Measurements from ENCODE around the gene KCTD19.

The KCTD19 gene

GRCh38 chr16:67301080-67301782 is 25.3 kb downstream of the KCTD19 start:
- TF ChIP-seq TAF1 (IDR thresholded peaks at IDR 0.05; ENCODE audit: borderline replicate concordance, insufficient read depth, low read length) (no peak), REST (IDR thresholded peaks at IDR 0.05; ENCODE audit: insufficient read depth in 1 of 2, low read depth in 2 of 2, low read length in 2 of 2) (no peak), POLR2AphosphoS5 (IDR thresholded peaks at IDR 0.05; ENCODE audit: low read depth, low read length) (no peak), SIN3A (IDR thresholded peaks at IDR 0.05; ENCODE audit: borderline replicate concordance, insufficient read depth, low read length) (no peak), FOXP2 (optimal IDR thresholded peaks at IDR 0.05; ENCODE audit: borderline replicate concordance, extremely low read depth, extremely low read length, insufficient read depth) (no peak)

GRCh38 chr16:67299269-67299668 is 27.3 kb downstream of the KCTD19 start:
- TF ChIP-seq FOXP2 (optimal IDR thresholded peaks at IDR 0.05; ENCODE audit: borderline replicate concordance, extremely low read depth, extremely low read length, insufficient read depth): no peak
- TF ChIP-seq REST (IDR thresholded peaks at IDR 0.05; ENCODE audit: insufficient read depth in 1 of 2, low read depth in 2 of 2, low read length in 2 of 2): no peak
- no peak for TF ChIP-seq POLR2AphosphoS5 (IDR thresholded peaks at IDR 0.05; ENCODE audit: low read depth, low read length)
- no peak for TF ChIP-seq SIN3A (IDR thresholded peaks at IDR 0.05; ENCODE audit: borderline replicate concordance, insufficient read depth, low read length)
- no peak for TF ChIP-seq TAF1 (IDR thresholded peaks at IDR 0.05; ENCODE audit: borderline replicate concordance, insufficient read depth, low read length)

- TF ChIP-seq FOXP2 (optimal IDR thresholded peaks at IDR 0.05; ENCODE audit: borderline replicate concordance, extremely low read depth, extremely low read length, insufficient read depth) (no peak), REST (IDR thresholded peaks at IDR 0.05; ENCODE audit: insufficient read depth in 1 of 2, low read depth in 2 of 2, low read length in 2 of 2) (no peak), TAF1 (IDR thresholded peaks at IDR 0.05; ENCODE audit: borderline replicate concordance, insufficient read depth, low read length) (no peak), SIN3A (IDR thresholded peaks at IDR 0.05; ENCODE audit: borderline replicate concordance, insufficient read depth, low read length) (no peak), POLR2AphosphoS5 (IDR thresholded peaks at IDR 0.05; ENCODE audit: low read depth, low read length) (no peak)
These were observed 28.3 kb downstream of the KCTD19 start for GRCh38 chr16:67298277-67298676.

- TF ChIP-seq TAF1 (IDR thresholded peaks at IDR 0.05; ENCODE audit: borderline replicate concordance, insufficient read depth, low read length) (no peak), POLR2AphosphoS5 (IDR thresholded peaks at IDR 0.05; ENCODE audit: low read depth, low read length) (no peak), REST (IDR thresholded peaks at IDR 0.05; ENCODE audit: insufficient read depth in 1 of 2, low read depth in 2 of 2, low read length in 2 of 2) (no peak), FOXP2 (optimal IDR thresholded peaks at IDR 0.05; ENCODE audit: borderline replicate concordance, extremely low read depth, extremely low read length, insufficient read depth) (no peak), SIN3A (IDR thresholded peaks at IDR 0.05; ENCODE audit: borderline replicate concordance, insufficient read depth, low read length) (no peak)
These were observed 30.1 kb downstream of the KCTD19 start for GRCh38 chr16:67296420-67296819.
